Gastrocnemius medialis (tissue), 4 donors: ENCODE data around the gene MTG2.

Source experiments
- CTCF ChIP-seq, 5 experiments: fragments of 450-650 bp in 3 of 5; fragments of 200-600 bp in 2 of 5; sonication (generic) in 2 of 5; IDR thresholded peaks in 4 of 5; conservative IDR thresholded peaks in 1 of 5; 1 replicate in 4 of 5; 2 replicates in 1 of 5; pipeline ENCODE4 v1.5.1; 2016 to 2019; ENCODE audit warnings: antibody characterized with exemption in 5 of 5, mild to moderate bottlenecking in 3 of 5, moderate library complexity in 3 of 5
- POLR2A ChIP-seq, 2 donors: fragments of 450-650 bp; IDR thresholded peaks; one replicate each; pipeline ENCODE4 v1.6.1; 2017; ENCODE audit warnings: antibody characterized with exemption in 2 of 2, mild to moderate bottlenecking in 2 of 2, moderate library complexity in 2 of 2

- TF ChIP-seq POLR2A (IDR thresholded peaks at IDR 0.05): no peak
- no peak for TF ChIP-seq CTCF (IDR thresholded peaks at IDR 0.05 in 4 of 5, conservative IDR thresholded peaks at IDR 0.05 in 1 of 5)
Measured at GRCh38 chr20:62174021-62174804, 8.6 kb upstream of the MTG2 start.
